ENCODE data around the gene CEP128.

CEP128 gene

DNA sequence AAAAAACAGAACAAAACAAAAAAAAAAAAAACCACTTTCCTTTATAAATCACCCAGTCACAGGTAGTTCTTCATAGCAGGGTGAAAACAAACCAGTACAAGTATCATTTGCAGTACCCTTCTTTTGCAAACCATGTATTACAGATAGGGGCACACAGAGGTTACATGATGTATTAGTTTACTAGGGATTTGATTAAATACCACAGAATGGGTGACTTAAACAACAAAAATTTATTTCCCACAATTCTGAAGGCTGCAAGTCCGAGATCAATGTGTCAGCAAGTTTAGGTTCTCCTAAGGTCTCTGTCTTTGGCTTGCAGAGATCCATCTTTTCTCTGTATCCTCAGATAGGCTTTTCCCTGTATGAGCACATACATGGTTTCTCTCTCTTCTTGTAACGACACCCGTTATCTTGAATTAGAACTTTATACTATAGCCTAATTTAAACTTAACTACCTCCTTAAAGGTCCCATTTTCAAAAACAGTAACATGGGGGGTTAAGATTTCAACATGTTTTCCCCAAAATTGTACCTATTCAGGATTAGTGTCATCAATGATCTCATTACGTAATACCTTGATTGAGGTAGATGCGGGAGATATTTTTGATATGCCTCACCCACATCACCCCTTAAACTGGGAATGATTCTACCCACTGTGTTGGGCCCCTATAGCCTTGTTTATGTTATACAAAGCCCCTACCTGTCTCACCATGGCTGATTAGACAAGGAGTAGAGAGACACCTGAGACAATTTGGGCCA, 3.5 kb upstream of the CEP128 start:
- Histone ChIP-seq H3K4me3 (ENCODE audit: low read length) (no peak overlapping the region), H3K4me1 (ENCODE audit: control insufficient read depth, low read length) (peaks cover 13% of the 10 kb centered on the region), H3K9me3 (ENCODE audit: control insufficient read depth, insufficient read depth, low read length) (no peaks in the 10 kb centered on the region), H3K9me2 (replicated peaks; ENCODE audit: control insufficient read depth, low read length) (no peaks in the 10 kb centered on the region), H3K27ac (ENCODE audit: low read depth, low read length) (no peak overlapping the region), H3K79me2 (ENCODE audit: control insufficient read depth, low read length) (peaks cover 15% of the 10 kb centered on the region), H3F3A (ENCODE audit: control insufficient read depth, insufficient read depth) (no peaks in the 10 kb centered on the region), H3K4me2 (ENCODE audit: low read length) (no peak overlapping the region), H3K27me3 (ENCODE audit: control insufficient read depth, low read length) (no peaks in the 10 kb centered on the region), H4K20me1 (ENCODE audit: control insufficient read depth, insufficient read depth, low read depth, low read length) (no peaks in the 10 kb centered on the region), H3K36me3 (ENCODE audit: control insufficient read depth, low read length) (no peaks in the 10 kb centered on the region)
- no peak for TF ChIP-seq EZH2phosphoT487 (IDR thresholded peaks at IDR 0.05; ENCODE audit: borderline replicate concordance, low read length)
- TF ChIP-seq, protein P1, sequence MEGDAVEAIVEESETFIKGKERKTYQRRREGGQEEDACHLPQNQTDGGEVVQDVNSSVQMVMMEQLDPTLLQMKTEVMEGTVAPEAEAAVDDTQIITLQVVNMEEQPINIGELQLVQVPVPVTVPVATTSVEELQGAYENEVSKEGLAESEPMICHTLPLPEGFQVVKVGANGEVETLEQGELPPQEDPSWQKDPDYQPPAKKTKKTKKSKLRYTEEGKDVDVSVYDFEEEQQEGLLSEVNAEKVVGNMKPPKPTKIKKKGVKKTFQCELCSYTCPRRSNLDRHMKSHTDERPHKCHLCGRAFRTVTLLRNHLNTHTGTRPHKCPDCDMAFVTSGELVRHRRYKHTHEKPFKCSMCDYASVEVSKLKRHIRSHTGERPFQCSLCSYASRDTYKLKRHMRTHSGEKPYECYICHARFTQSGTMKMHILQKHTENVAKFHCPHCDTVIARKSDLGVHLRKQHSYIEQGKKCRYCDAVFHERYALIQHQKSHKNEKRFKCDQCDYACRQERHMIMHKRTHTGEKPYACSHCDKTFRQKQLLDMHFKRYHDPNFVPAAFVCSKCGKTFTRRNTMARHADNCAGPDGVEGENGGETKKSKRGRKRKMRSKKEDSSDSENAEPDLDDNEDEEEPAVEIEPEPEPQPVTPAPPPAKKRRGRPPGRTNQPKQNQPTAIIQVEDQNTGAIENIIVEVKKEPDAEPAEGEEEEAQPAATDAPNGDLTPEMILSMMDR (IDR thresholded peaks at IDR 0.05; ENCODE audit: low read depth, low read length, poor library complexity, severe bottlenecking) = no peak

DNA sequence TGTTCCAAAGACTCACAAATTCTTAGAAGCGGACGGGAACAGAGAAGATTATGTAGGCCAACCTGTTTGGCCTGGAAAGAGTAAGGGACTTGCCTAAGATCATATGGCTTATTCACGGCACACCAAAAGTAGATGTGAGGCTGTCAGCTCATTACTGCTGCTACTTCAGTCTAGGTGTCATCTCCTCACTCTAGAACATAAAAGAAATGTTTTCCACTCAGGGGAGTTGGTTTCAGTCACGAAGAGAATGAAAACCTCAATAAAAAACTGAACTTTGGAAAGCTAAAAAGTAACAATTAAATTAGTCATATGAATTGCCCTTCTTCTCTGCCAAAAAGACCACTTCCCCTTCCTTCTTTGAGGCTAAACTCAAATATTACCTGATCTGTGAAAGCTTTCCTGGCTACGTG, 658 bp upstream of the CEP128 start:
- H3F3A ChIP-seq (ENCODE audit: control insufficient read depth, insufficient read depth) = no peaks in the 10 kb centered on the region
- no peaks in the 10 kb centered on the region for H4K20me1 ChIP-seq (ENCODE audit: control insufficient read depth, insufficient read depth, low read depth, low read length)
- peaks cover 29% of the 10 kb centered on the region for H3K79me2 ChIP-seq (ENCODE audit: control insufficient read depth, low read length)
- peaks cover 10% of the 10 kb centered on the region for H3K36me3 ChIP-seq (ENCODE audit: control insufficient read depth, low read length)
- H3K27ac ChIP-seq (ENCODE audit: low read depth, low read length) = peak overlapping the region; percentile 48
- H3K4me1 ChIP-seq (ENCODE audit: control insufficient read depth, low read length) = peaks cover 21% of the 10 kb centered on the region
- H3K4me2 ChIP-seq (ENCODE audit: low read length) = peak overlapping the region; percentile 81
- peak overlapping the region; percentile 79 for H3K4me3 ChIP-seq (ENCODE audit: low read length)
- H3K27me3 ChIP-seq (ENCODE audit: control insufficient read depth, low read length) = no peaks in the 10 kb centered on the region
- no peaks in the 10 kb centered on the region for H3K9me2 ChIP-seq (replicated peaks; ENCODE audit: control insufficient read depth, low read length)
- no peaks in the 10 kb centered on the region for H3K9me3 ChIP-seq (ENCODE audit: control insufficient read depth, insufficient read depth, low read length)
- TF ChIP-seq, protein P1 (IDR thresholded peaks at IDR 0.05; ENCODE audit: low read depth, low read length, poor library complexity, severe bottlenecking) = no peak
- TF ChIP-seq EZH2phosphoT487 (IDR thresholded peaks at IDR 0.05; ENCODE audit: borderline replicate concordance, low read length) = no peak

DNA sequence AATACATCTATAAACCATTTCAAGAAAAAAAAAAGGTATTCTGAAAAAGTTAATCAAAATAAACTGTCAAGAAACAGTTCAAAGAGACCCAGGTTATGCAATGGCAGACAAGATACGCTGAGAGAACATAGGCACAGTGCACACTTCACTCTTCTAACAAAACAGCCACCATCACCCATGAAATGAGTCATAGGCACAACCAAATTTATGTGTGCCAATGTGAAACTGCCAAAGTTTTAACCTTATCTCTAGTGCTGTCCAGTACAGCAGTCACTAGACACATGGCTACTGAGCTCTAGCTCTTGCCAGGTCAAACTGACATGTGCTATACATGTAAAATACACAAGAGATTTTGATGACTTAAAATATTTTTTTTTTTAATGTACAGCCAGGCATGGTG, 1.4 kb downstream of the CEP128 start:
- peaks cover 45% of the 10 kb centered on the region for H3K79me2 ChIP-seq (ENCODE audit: control insufficient read depth, low read length)
- peak overlapping the region; percentile 81 for H3K4me2 ChIP-seq (ENCODE audit: low read length)
- peak overlapping the region; percentile 47 for H3K4me3 ChIP-seq (ENCODE audit: low read length)
- peaks cover 19% of the 10 kb centered on the region for H3K36me3 ChIP-seq (ENCODE audit: control insufficient read depth, low read length)
- peaks cover 27% of the 10 kb centered on the region for H3K4me1 ChIP-seq (ENCODE audit: control insufficient read depth, low read length)
- no peak overlapping the region for H3K27ac ChIP-seq (ENCODE audit: low read depth, low read length)
- H3K9me3 ChIP-seq (ENCODE audit: control insufficient read depth, insufficient read depth, low read length) = no peaks in the 10 kb centered on the region
- H3K9me2 ChIP-seq (replicated peaks; ENCODE audit: control insufficient read depth, low read length) = no peaks in the 10 kb centered on the region
- no peaks in the 10 kb centered on the region; the same call in 1 of the 2 replicates for H4K20me1 ChIP-seq (ENCODE audit: control insufficient read depth, insufficient read depth, low read depth, low read length)
- TF ChIP-seq EZH2phosphoT487 (IDR thresholded peaks at IDR 0.05; ENCODE audit: borderline replicate concordance, low read length) = no peak
- TF ChIP-seq, protein P1 (IDR thresholded peaks at IDR 0.05; ENCODE audit: low read depth, low read length, poor library complexity, severe bottlenecking) = no peak
- no peaks in the 10 kb centered on the region for H3K27me3 ChIP-seq (ENCODE audit: control insufficient read depth, low read length)
- 0 out of 2 replicates have a peak, but pooled peaks cover 2% of the 10 kb centered on the region for H3F3A ChIP-seq (ENCODE audit: control insufficient read depth, insufficient read depth)
